ENCODE results near the gene LILRA1.
"Not testable (repeated sequence)": the region's sequence is repeated elsewhere in the genome, so short reads cannot be mapped to it uniquely, and the experiment has no call there.

The LILRA1 gene

DNA sequence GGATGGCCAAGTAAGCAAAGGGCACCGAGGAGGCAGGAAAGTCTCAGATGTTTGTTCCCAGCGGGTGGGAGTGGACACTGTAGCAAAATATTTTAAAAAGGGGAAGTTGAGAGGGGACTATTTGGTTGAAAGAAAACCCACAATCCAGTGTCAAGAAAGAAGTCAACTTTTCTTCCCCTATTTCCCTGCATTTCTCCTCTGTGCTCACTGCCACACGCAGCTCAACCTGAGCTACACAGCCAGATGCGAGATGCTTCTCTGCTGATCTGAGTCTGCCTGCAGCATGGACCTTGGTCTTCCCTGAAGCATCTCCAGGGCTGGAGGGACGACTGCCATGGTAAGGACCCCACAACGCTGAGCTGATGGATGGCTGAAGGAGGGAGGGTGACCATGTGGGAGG lies at the start of gene LILRA1:
Gene LILRA1 (plus strand): TSS at position 188 of the 400 bp plus-strand sequence. CDS start 613 bp downstream, outside the sequence.
- DNase-seq (ENCODE audit: low read depth in 2 of 2), result not testable (repeated sequence)

DNA sequence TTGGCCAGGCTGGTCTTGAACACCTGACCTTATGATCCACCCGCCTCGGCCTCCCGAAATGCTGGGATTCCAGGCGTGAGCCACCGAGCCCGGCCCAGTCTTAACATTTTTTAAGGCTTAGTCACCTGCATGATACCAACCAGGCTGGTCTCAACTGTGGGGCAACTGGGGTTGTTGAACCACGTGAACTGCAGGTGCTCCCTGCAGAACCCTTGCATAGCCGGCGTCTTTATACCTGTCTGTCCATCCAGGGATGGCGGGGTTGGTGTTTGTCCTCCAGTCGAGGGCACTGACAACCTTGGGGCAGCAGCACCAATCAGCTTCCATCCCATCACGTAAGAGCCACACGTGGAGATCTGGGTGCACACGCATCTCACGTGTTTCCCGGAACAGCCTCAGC lies 44.6 kb upstream of the LILRA1 start:
- DNase-seq (ENCODE audit: low read depth in 2 of 2), result no peak

DNA sequence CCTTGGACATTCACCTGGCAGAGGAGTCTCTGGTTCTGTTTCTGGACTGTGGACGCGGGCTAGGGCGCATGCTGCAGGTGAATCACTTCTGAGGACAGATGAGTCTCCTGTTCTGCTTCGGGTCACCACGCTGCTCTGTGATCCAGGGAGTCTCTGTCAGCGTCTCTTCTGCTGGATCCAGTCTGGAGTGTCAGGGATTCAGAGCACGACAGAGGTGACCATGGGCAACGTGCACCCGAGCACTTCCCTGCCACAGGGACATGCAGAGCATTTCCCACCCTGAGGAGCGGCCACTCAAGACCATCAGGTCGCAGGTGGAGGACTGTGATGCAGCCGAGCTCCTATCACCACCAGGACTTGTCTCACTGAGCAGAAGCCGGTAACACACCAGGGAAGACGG lies 44.2 kb upstream of the LILRA1 start:
- DNase-seq (ENCODE audit: low read depth in 2 of 2), result no peak

DNA sequence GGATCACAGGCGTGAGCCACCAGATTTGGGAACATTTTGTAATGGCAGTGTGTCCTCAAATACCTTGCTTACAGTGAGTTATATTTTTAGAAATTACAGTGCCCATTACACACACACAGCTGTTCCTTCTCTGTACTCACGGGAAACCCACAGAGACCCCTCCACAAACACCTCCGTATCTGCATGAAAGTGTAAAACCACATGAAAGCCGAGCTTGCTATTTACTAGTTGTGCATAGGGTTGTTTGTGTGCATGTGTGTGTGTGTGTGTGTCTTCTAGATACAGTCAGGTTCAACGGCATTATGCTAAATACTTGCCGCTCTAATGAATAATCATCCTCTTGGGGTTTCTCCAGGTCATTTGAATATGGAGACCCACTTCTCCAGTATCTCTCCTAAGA lies 42.1 kb upstream of the LILRA1 start:
- peak; percentile 14 to 21 for DNase-seq (ENCODE audit: low read depth in 2 of 2)

DNA sequence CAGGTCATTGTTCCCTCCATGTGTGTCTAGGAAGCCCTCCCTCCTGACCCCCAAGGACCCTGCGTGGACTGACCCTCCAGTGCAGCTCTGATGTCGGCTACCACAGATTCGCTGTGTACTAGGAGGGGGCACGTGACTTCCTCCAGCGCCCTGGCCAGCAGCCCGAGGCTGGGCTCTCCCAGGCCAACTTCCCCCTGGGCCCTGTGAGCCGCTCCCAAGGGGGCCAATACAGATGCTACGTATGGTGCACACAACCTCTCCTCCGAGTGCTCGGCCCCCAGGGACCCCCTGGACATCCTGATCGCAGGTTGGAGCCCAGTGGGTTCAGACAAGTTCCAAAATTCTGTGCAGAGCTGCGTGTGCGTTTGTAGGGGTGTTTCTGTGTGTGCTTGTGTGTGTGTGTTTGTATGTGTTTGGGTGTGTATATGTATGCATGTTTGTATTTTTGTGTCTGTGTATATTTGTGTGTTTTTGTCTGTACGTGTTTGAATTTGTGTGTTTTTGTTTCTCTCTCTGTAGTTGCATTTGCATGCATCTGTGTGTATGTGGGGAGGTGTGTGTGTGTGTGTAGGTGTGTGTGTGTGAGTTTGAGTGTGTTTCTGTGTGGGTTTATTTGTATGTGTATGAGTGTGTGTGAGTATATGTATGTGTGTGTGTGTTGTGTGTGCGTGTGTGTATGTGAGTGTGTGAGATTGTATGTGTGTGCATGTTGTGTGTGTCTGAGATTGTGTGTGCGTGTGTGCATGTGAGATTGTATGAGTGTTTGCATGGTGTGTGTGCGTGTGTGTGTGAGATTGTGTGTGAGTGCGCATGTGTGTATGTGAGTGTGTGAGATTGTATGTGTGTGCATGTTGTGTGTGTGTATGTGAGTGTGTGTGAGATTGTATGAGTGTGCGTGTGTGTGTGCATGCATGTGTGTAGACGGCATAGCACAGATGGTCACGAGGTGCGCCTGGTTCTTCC lies 41.2 kb upstream of the LILRA1 start:
- DNase-seq (ENCODE audit: low read depth in 2 of 2), result no peak

DNA sequence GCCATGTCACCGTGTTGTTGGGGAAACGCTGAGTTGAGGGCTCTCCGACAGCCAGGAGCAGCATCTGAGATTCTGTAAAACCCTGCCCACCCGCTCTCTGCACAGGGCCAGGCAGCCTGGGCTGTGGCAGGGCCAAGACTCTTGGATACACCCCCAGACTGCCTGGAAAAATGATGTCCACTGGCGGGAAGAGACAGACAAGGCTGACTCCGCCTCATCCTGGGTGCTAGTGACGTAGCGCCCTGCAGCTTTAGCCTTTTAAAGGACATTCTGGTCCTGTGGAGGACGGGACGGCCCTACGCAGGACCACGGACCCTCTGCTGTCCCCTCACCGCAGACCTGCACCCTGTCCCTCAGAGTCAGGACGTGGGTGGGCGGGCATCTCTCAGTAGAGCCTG lies 40.5 kb upstream of the LILRA1 start:
- no peak for DNase-seq (ENCODE audit: low read depth in 2 of 2)

DNA sequence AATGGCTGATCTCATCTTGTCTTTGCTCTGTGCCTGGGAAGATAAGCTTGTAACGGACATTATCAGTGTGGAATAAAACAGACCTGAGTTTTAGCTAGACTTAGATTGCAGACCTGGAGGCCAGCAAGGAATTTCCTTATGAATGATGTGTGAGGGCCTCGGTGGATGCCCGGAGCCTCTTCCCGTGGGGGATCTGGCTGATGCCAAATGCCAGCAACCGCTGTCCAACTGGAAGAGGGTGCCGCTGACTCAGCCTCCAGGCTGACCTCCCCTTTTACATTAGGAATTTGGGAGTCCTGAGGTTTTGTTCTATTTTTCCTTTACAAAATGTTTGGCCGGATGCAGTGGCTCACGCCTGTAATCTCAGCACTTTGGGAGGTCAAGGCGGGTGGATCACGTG lies 39.4 kb upstream of the LILRA1 start:
- no peak for DNase-seq (ENCODE audit: low read depth in 2 of 2)

DNA sequence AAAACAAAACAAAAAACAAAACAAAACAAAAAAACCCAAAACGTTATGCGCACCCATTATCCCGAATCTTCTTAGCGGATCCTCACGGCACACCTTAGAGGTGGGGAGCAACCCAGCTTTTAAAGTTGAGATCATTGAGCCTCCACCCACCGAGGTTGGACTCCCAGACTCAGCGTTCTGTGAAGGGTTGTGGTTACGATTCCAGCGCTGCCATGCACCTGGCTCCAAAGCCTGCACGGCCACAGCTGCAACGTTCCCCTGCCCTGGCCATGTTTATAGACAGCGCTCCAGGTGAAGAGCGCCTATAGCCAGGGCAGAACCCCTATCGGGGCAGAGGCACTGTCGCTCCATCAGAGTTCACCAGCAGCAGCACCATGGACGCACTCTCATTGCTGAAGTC lies 38.5 kb upstream of the LILRA1 start:
- DNase-seq (ENCODE audit: low read depth in 2 of 2), result no peak

DNA sequence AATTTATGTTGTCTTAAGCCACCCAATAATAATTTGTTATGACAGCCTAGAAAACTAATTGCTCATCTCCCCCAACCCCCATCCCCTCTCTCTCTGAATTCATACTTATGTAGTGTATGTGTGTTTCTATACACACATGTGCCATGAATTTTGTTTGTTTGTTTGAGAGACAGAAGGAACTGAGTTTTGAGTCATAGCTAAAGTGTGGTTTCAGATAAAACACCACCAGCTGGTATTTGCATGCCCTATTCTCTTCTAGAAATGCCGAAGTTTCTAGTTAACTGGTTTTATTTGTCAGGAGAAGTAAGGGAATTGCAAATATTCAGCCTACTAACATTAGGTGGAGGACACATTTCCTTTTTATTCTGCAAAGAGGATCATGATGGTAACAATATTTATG lies 37.2 kb upstream of the LILRA1 start:
- DNase-seq (ENCODE audit: low read depth in 2 of 2), result no peak

DNA sequence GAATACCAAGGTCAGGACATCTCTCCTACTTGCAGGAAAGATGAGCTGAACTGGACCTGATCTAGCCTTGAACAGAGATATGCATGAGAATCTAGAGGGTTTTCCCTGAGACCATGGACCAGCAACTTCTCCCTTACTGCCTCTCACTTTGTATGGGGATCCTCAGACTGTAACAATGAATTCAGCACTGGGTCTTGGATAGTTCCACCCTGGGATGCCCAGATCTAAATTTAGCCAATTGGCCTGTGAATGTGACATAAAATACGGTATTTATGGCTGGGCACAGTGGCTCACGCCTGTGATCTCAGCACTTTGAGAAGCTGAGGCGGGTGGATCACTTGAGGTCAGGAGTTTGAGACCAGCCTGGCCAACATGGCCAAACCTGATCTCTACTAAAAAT lies 35.1 kb upstream of the LILRA1 start:
- DNase-seq (ENCODE audit: low read depth in 2 of 2), result no peak

DNA sequence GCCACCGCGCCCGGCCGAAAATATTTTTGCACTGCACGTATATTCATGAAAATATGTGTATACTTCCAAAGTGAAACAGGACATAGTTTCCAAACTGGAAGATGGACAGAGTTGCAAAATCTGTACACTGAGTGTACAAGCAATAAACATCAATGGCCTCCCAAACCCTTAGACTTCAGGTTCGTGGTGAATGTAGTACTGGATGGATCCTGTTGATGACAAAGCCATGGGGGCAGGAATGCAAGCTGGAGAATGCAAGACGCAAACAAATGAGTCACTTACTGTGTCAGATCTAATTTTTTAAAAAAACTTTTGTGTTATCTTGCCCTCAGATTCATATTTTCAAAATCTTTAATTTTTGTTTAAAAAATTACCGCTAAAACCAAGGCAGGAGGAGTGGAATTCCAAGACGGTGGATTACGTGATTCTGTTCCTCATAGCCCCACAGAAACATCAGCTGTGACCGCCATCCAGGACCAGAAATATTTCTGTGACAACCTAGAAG lies 32.5 kb upstream of the LILRA1 start:
- no peak for DNase-seq (ENCODE audit: low read depth in 2 of 2)

DNA sequence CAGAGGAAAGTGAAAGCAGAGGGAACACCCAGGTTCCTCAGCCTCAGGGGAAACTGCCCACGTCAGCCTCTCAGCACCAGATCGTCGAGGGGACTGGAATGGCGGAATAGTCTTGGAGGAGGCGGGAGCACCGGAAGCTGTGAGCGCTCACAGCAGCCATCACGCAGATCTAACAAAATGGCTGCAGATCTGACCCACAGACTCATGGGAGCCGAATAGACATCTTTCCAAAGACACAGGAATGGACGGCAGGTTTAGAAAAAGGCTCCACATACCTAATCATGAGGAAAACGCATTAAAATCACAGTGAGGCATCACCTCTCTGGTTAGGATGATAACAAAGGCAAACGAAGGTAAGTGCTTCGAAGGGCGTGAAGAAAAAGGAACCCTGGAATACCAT lies 31.6 kb upstream of the LILRA1 start:
- DNase-seq (ENCODE audit: low read depth in 2 of 2), result no peak

DNA sequence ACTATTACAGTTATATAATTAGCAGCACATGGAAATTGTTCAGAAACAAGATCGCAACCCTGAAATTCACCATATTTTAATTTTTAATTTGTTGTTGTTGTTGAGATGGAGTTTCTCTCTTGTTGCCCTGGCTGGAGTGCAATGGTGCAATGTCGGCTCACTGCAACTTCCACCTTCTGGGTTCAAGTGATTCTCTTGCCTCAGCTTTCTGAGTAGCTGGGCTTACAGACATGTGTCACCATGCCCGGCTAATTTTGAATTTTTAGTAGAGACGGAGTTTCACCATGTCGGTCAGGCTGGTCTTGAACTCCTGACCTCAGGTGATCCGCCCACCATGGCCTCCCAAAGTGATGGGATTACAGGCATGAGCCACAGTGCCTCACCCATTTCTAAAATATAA lies 30.2 kb upstream of the LILRA1 start:
- DNase-seq (ENCODE audit: low read depth in 2 of 2), result not testable (repeated sequence)

DNA sequence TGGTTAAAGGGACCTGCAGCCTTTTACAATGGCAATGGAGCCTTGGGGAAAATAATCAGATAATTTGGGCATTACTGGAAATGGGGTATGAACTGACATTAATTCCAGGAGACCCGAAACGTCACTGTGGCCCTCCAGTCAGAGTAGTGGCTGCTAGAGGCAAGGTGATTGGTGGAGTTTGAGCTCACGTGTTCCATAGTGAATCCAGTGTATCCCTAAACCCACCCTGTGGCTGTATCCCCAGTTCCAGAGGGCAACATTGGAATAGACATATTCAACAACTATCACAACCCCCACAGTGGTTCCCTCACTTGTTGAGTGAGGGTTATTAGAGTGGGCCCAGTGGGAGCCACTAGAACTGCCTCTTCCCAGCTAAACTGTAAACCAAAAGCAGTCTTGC lies 23.1 kb upstream of the LILRA1 start:
- DNase-seq (ENCODE audit: low read depth in 2 of 2), result no peak

DNA sequence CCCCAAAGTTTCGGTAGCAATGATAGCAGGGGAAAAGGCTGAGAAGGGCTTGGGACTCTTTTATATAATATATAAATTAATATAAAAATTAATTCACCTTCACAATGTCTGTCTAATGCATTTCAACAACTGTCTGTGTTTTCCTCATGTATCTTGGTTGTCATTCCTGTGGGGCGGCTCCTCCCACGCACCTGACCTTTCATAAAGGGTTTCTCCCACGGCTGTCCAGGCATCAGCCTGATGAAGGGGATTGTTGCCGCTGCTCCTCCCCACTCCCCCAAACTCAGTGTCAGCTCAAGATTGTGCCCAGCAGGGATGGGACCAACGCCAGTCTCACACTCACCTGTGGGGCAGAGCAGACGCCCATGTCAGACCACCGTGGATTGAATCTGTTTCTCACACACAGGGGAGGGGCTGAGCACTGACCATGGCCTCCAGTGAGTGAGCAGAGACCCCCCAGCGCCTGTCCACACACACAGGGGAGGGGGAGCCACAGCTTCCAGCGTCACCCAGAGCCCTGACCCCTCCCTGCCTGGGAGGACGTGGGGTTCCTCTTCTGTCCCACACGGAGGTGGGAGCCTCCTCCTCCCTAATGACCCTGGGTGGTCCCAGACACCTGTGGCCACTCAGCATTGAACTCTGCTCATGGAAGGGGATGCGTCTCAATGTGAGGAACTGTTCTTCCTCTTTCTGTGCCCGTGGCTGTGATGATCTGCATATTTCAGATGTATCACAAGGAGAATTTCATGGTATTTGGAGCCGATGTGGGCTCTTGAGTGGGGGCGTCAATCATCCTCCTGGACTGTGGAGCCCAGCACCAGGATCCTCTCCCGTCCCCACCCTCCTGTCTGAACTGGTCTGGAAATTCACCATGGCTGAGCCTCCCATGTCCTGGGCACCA lies 21.5 kb upstream of the LILRA1 start:
- DNase-seq (ENCODE audit: low read depth in 2 of 2), result not testable (repeated sequence)

DNA sequence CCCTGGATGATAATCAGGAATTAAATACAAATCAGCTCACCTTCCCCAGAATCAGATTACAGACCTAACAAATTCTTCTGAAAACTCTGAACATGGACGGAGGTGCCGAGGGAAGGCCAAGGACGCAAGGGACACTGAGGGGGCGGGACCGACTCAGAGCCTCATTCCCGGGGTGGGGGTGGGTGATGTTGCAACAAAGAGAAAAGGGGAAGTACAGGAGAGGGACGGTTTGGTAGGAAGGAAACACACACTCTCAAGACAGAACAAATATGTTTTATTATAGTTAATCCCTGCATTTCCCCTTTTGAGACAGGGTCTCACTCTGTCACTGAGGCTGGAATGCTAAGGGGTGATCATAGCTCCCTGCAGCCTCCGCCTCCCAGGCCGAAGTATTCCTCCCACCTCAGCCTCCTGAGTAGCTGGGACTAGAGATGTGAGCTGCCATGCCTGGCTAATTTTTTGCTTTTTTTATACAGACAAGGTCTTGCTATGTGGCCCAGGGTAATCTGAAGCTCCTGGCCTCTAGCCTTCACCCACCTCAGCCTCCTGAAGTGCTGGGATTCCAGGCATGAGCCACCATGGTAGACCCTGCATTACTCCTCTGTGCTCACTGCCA lies 20.6 kb upstream of the LILRA1 start:
- no peak for DNase-seq (ENCODE audit: low read depth in 2 of 2)

DNA sequence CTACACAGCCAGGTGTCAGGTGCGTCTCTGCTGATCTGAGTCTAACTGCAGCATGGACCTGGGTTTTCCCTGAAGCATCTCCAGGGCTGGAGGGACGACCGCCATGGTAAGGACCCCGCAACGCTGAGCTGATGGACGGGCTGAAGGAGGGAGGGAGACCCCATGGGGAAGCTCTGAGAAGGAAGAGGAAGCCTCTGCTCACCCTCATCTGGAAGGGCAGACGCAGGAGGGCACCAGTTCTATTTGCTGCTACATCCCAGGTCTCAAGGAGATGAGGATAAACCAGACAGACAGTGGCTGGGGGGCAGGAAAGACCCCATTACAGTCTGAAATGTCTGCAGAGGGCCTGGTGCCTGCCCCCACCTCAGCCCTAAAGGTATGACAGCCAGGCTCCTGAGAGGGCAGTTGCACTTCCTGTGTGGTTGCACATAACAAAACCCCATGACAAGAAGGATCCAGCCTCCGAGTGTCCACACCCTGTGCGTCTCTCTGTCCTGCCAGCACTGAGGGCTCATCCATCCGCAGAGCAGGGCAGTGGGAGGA lies 20.0 kb upstream of the LILRA1 start, which contains the start of gene LILRA2:
Gene LILRA2 (plus strand): TSS at position 461 of the 543 bp plus-strand sequence. CDS start 89 bp downstream, outside the sequence.
- DNase-seq (ENCODE audit: low read depth in 2 of 2), result no peak

DNA sequence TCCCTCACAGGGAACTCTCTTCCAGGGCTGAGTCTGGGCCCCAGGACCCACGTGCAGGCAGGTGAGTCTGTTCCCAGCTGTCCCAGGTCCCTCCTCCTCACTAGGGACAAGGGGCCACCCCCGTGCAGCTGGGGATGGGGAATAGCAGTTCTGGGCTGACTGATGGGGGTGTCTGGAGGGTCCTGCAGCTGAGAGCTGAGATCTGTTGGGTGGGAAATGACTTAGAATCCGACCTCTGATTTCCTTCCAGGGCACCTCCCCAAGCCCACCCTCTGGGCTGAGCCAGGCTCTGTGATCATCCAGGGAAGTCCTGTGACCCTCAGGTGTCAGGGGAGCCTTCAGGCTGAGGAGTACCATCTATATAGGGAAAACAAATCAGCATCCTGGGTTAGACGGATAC lies 19.4 kb upstream of the LILRA1 start:
- no peak for DNase-seq (ENCODE audit: low read depth in 2 of 2)

DNA sequence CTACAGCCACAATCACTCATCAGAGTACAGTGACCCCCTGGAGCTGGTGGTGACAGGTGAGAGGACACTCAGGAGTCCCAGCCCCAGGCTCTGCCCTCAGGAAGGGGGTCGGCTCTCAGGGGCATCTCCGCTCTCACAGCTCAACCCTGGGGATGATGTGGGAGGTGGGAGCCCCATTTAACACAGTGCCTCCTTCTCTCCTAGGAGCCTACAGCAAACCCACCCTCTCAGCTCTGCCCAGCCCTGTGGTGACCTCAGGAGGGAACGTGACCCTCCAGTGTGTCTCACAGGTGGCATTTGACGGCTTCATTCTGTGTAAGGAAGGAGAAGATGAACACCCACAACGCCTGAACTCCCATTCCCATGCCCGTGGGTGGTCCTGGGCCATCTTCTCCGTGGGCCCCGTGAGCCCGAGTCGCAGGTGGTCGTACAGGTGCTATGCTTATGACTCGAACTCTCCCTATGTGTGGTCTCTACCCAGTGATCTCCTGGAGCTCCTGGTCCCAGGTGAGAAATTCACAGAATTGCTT lies 18.8 kb upstream of the LILRA1 start:
- DNase-seq (ENCODE audit: low read depth in 2 of 2), result no peak

DNA sequence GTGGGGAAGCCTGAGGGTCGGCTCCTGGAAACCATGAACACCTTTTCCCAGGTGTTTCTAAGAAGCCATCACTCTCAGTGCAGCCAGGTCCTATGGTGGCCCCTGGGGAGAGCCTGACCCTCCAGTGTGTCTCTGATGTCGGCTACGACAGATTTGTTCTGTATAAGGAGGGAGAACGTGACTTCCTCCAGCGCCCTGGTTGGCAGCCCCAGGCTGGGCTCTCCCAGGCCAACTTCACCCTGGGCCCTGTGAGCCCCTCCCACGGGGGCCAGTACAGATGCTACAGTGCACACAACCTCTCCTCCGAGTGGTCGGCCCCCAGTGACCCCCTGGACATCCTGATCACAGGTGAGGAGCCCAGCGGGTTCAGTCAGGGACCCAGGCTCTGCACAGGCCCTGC lies 18.2 kb upstream of the LILRA1 start:
- not testable (repeated sequence) for DNase-seq (ENCODE audit: low read depth in 2 of 2)

DNA sequence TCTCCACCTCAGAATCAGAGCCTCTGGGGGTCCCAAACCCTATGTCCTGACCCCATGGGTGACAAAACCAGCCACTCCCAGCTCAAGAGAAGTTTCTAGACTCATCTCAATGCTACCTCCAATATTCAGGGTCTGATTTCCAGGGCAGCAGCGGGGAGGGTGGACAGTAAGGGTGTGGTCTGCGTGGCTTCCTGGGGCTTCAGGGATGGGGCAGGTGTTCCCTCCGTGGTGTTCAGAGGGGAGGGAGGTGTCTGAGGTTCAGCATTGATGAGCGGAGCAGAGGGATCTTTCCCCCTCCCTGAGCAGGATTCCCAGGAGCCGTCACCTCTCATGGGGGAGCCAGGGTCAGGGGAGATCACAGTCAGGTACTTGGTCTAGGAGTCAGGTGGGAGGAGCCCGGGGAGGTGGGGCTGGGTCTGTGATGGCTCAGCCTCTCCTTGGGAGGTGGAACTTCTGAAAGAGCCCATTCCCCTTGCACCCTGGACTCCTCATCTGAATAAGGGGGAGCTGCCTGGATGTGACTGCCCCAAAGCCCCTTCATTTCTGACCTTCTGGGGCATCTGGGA lies 16.9 kb upstream of the LILRA1 start:
- DNase-seq (ENCODE audit: low read depth in 2 of 2), result no peak

Measured in stimulated activated CD8-positive, alpha-beta memory T cell treated with anti-CD3 and anti-CD28 coated beads, Interleukin-7, amount 100 ng/mL, for 4 hours (primary cell).